ENCODE measurements around the gene LAMTOR2.

- TF ChIP-seq CTCF (IDR thresholded peaks at IDR 0.05) (peak in 2 of 4 experiments; percentile 15 to 20), POLR2AphosphoS5 (IDR thresholded peaks at IDR 0.05) (no peak), POLR2A (IDR thresholded peaks at IDR 0.05) (no peak)
Measured at GRCh38 chr1:156025876-156026275, 28.7 kb upstream of the LAMTOR2 start.

Data from gastroesophageal sphincter (tissue), 3 donors.